NCI-H1694 (cell line): Measurements from ENCODE around the gene PIGQ.

Source experiments
- DNase-seq: peaks from one replicate; lab custom pipeline; 2025; lab: John Stamatoyannopoulos, UW

PIGQ gene

DNA sequence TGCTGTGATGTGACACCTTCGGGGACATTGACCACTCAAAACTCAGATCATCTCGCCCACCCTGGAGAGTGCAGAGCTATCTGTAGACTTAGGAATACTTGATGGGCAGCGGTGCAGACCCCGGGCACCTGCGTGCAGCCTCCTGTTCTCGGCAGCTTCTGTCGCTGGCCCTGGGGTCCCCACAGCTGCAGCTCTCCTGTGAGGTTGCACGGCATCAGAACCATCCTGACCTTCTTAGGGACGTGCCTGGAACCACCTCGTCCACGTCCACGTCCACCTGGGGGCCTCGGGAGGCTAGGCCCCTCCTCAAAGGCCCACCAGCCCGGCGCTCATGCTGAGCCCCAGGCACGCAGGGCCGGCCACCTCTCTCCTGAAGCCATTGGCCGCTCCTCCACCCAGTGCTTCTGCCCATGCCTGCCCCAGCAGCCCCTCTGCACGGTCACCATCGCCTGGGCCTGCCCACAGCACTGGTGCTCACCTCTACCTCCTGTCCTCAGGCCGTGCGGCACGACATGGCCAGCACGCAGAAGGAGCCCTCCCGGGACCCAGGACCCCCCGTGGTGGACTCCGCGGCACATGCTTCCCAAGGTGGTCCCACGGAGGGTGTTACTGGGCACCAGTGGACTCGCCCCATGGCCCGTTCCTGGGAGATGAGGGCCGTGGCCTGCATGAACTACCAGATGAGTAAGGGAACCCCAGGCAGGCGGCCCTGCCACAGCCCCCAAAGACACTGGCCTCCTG is 58.7 kb downstream of the PIGQ start:
- no peak for DNase-seq

DNA sequence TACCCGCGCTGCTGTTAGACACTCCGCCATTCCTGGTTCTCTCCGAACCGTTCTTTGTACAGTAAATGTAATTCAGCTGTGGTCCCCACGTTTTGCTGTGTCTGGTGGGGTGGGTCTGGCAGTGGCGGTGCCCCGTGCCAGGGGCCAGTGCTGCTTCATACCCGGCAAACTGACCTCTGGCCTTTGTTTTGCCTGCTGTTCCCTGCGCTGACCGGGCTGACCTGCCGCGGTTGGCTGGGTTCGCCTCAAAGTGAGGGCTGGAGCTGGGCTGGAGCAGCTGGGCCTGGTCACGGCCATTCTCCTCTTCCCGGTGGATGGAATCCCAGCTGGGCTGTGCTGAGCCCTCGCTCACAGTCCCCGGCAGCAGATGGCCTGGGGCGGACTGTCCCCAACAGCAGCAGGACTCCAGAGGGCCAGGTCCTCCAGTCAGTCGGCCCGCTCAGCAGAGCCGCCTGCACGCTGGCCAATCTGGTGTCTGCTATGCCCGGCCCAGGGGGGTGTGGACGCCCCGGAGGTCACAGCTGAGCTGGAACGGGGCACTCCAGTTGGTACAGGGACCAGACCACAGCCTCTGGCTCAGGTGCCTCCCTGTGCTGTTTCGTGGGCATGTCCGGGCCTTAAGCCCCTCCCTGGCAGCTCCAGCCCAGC is 59.5 kb downstream of the PIGQ start:
- DNase-seq, result no peak

DNA sequence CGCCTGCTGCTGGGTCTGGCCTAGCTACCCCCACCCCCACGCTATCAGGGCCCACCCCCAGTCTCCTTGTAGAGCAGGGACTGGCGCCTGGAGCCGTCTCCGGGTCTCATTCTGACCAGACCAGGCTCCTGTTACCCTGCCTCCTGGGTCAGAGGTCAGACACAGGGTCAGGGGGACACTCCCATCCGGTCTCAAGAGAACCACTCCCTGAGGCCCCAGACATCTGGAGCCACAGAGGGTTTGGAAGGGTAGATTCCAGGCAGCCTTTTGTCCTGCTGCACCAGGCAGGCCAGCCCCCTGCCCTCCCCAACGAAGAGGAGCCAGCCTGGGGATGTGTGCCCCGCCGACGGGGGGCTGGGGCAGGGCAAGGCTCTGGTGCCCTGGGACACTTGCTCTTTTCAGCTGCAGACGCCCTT is 60.1 kb downstream of the PIGQ start:
- DNase-seq, result no peak

DNA sequence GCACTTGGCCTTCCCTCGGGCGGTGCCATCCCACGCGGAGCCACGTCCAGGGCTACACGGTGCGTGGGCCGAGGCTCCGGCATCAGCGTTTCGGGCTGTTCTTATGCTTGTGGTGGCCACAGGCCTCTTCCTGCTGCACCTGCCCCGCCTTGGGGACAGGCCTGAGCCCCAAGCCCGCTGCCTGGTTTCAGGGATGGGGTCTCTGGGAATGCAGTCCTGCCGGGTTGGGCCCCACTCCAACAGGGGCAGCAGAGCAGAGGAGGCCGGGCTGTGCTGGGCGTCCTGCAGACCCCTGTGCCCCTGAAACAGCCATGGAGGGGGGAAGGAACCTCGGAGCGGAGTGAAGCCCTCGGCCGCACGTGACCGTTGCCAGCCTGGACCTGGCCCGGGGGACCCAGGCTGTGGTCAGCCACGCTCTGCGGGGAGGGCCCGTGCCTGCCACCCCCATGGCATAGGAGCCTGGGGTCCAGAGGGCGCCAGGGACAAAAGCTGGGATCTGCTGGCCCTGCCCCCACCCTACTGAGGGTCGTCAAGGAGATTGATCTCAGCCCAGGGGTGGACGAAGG is 60.6 kb downstream of the PIGQ start:
- DNase-seq, result no peak

DNA sequence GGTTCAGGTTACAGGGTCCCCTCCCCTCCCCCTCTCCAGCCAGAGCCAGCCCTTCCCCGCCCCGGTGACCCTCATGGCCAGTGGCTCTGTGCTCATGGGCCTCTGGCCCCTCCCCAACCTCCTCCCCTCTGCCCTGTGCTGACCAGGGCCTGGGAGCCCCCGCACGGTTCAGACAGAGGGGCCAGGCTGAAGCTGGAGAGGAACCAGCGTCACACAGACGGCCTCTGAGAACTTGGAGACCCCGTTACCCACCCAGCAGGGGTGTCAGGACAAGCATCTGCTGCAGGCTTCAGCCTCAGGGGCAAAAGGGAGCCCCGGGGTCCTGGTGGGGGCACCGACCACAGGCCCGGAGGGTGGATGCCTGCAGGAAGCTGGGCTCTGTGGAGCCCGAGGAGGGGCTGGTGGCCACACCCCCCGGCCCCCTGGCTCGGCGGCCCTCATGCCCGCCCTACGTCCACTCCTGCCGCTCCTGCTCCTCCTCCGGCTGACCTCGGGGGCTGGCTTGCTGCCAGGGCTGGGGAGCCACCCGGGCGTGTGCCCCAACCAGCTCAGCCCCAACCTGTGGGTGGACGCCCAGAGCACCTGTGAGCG is 61.1 kb downstream of the PIGQ start, which contains the start of gene WFIKKN1:
Gene WFIKKN1 (plus strand): TSS at position 171 of the 591 bp plus-strand sequence. CDS start 269 bp downstream, at position 440.
- no peak for DNase-seq

DNA sequence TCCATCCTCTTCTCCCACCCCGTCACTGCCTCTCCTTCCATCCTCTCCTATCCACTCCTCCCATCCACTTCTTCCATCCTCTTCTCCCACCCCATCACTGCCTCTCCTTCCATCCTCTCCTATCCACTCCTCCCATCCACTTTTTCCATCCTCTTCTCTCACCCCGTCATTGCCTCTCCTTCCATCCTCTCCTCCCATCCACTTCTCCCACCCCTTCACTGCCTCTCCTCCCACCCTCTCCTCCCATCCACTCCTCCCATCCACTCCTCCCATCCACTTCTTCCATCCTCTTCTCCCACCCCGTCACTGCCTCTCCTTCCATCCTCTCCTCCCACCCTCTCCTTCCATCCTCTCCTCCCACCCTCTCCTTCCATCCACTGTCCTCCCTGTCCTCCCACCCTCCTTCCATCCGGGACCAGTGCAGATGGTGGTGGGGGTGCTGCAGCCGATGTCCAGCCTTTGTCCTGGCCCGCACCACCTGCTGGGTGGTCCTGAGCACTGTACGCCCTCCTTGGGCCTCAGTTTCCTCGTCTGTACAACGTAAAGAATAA is 62.1 kb downstream of the PIGQ start:
- no peak for DNase-seq

DNA sequence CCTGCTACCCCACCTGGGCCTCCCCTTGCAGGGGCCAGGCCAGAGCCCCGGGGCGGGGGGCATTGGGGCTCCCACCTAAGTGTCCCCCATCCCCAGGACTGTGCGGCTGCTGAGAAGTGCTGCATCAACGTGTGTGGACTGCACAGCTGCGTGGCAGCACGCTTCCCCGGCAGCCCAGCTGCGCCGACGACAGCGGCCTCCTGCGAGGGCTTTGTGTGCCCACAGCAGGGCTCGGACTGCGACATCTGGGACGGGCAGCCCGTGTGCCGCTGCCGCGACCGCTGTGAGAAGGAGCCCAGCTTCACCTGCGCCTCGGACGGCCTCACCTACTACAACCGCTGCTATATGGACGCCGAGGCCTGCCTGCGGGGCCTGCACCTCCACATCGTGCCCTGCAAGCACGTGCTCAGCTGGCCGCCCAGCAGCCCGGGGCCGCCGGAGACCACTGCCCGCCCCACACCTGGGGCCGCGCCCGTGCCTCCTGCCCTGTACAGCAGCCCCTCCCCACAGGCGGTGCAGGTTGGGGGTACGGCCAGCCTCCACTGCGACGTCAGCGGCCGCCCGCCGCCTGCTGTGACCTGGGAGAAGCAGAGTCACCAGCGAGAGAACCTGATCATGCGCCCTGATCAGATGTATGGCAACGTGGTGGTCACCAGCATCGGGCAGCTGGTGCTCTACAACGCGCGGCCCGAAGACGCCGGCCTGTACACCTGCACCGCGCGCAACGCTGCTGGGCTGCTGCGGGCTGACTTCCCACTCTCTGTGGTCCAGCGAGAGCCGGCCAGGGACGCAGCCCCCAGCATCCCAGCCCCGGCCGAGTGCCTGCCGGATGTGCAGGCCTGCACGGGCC is 62.9 kb downstream of the PIGQ start:
- no peak for DNase-seq

DNA sequence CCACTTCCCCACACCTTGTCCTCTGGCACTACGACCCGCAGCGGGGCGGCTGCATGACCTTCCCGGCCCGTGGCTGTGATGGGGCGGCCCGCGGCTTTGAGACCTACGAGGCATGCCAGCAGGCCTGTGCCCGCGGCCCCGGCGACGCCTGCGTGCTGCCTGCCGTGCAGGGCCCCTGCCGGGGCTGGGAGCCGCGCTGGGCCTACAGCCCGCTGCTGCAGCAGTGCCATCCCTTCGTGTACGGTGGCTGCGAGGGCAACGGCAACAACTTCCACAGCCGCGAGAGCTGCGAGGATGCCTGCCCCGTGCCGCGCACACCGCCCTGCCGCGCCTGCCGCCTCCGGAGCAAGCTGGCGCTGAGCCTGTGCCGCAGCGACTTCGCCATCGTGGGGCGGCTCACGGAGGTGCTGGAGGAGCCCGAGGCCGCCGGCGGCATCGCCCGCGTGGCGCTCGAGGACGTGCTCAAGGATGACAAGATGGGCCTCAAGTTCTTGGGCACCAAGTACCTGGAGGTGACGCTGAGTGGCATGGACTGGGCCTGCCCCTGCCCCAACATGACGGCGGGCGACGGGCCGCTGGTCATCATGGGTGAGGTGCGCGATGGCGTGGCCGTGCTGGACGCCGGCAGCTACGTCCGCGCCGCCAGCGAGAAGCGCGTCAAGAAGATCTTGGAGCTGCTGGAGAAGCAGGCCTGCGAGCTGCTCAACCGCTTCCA is 63.7 kb downstream of the PIGQ start:
- no peak for DNase-seq
